GM12878 (cell line): Measurements from ENCODE around the gene ACSL3. TPM values are rescaled to one million over a fixed set of nuclear protein-coding genes. Genes with fewer than 3 reads are reported as not detected.

Source experiments
- ATAC-seq: fragments of 200-7000 bp; cut with Tn5 transposase; 3 replicates; pipeline ENCODE4 v1.9.1; 2020; ENCODE audit warnings: mild to moderate bottlenecking, moderate library complexity
- BruUV-seq: library from RNA; stranded (reverse); fragments of 400-500 nt; replicated peaks from 2 replicates; lab custom pipeline; 2021; lab: Mats Ljungman, UMichigan
- CTCF ChIA-PET: fragments of 300-600 bp; sonication (Branson Sonifier 250); formaldehyde crosslinking; extraction: SDS; loops from one replicate; lab custom pipeline; 2021; ENCODE audit warnings: inconsistent platforms; lab: Yijun Ruan, JAX
- POLR2A ChIA-PET: fragments of 350-600 bp; formaldehyde crosslinking; extraction: SDS; loops from one replicate; lab custom pipeline; 2021; ENCODE audit warnings: inconsistent platforms; lab: Charles Lee
- RAD21 ChIA-PET: fragments of 300-600 bp; sonication (Branson Sonifier 250); formaldehyde crosslinking; loops from one replicate; lab custom pipeline; 2023; ENCODE audit warnings: antibody characterized with exemption; ENCODE audit not compliant: unreplicated experiment; lab: Charles Lee
- SMC1A ChIA-PET: fragments of 300-600 bp; sonication (Branson Sonifier 250); formaldehyde crosslinking; loops from one replicate; lab custom pipeline; 2023; ENCODE audit not compliant: unreplicated experiment, uncharacterized antibody; lab: Charles Lee
- DNase-seq: peaks from one replicate; pipeline ENCODE4 v3.0.0-alpha.2; 2011; ENCODE audit warnings: low read depth, low spot score
- FAIRE-seq: peaks from 3 replicates; lab custom pipeline; 2011; peaks lifted over from hg19 to GRCh38; lab: Jason Lieb, UNC
- H2AFZ ChIP-seq: 2 replicates; pipeline ENCODE4 v1.6.0; 2011; ENCODE audit warnings: low read depth, low read length, control low read depth; ENCODE audit not compliant: control insufficient read depth
- H3K27ac ChIP-seq: 2 replicates; pipeline ENCODE4 v1.5.1; 2011; ENCODE audit warnings: control low read depth; ENCODE audit not compliant: control insufficient read depth, insufficient read depth
- H3K27me3 ChIP-seq, 2 experiments: replicated peaks in 1 of 2; 2 replicates each; pipeline versions ENCODE4 v1.6.0 to v1.6.1; 2011; ENCODE audit warnings: low read length in 1 of 2; ENCODE audit not compliant: control insufficient read depth in 2 of 2, insufficient read depth in 2 of 2
- H3K36me3 ChIP-seq, 2 experiments: 2 replicates each; pipeline ENCODE4 v1.5.1; 2011; ENCODE audit warnings: low read length in 1 of 2; ENCODE audit not compliant: control insufficient read depth in 2 of 2, insufficient read depth in 2 of 2
- H3K4me1 ChIP-seq: 2 replicates; pipeline ENCODE4 v1.6.1; 2011; ENCODE audit warnings: mild to moderate bottlenecking, low read length, moderate library complexity, mixed read lengths; ENCODE audit not compliant: control insufficient read depth, insufficient read depth
- H3K4me2 ChIP-seq: 2 replicates; pipeline ENCODE4 v1.6.0; 2011; ENCODE audit warnings: control low read depth; ENCODE audit not compliant: control insufficient read depth, insufficient read depth
- H3K4me3 ChIP-seq: fragments of 200-600 bp; sonication (generic); 2 replicates; pipeline ENCODE4 v1.5.1; 2016
- H3K79me2 ChIP-seq: 2 replicates; pipeline ENCODE4 v1.6.0; 2011; ENCODE audit warnings: low read length; ENCODE audit not compliant: control insufficient read depth, insufficient read depth
- H3K9ac ChIP-seq: 2 replicates; pipeline ENCODE4 v1.8.0; 2011; ENCODE audit warnings: low read length, control low read depth, mixed read lengths; ENCODE audit not compliant: control insufficient read depth, insufficient read depth
- H3K9me3 ChIP-seq: replicated peaks from 3 replicates; pipeline ENCODE4 v1.5.1; 2011; ENCODE audit warnings: mild to moderate bottlenecking, low read length; ENCODE audit not compliant: control insufficient read depth, insufficient read depth
- H4K20me1 ChIP-seq: 2 replicates; pipeline ENCODE4 v1.6.0; 2011; ENCODE audit not compliant: control insufficient read depth, insufficient read depth
- BACH1 ChIP-seq: fragments of 450-650 bp; IDR thresholded peaks from 2 replicates; pipeline ENCODE4 v1.6.1; 2017; ENCODE audit warnings: mild to moderate bottlenecking, borderline replicate concordance
- KDM1A ChIP-seq: fragments of 200-600 bp; sonication (generic); IDR thresholded peaks from 2 replicates; pipeline ENCODE4 v1.6.1; 2016; ENCODE audit warnings: borderline replicate concordance
- SREBF2 ChIP-seq: IDR thresholded peaks from 2 replicates; pipeline ENCODE4 v1.6.1; 2012; ENCODE audit warnings: mild to moderate bottlenecking, low read length
- TARDBP ChIP-seq: IDR thresholded peaks from 2 replicates; pipeline ENCODE4 v1.6.1; 2016; ENCODE audit warnings: borderline replicate concordance
- WGBS: methylation state at CpG from one replicate; pipeline ENCODE4 v1.1.6; 2016; ENCODE audit warnings: low lambda C conversion rate; ENCODE audit not compliant: insufficient replicate concordance, insufficient coverage; ENCODE audit errors: missing lambda C conversion rate; 5-methylcytosine and 5-hydroxymethylcytosine counted together
- in situ Hi-C: fragments of 300-500 bp; cut with MboI; formaldehyde crosslinking; loops from 9 replicates; pipeline ENCODE4 v1.14.3; 2018; ENCODE audit warnings: mixed read lengths
- intact Hi-C: fragments of 100-400 bp; cut with micrococcal nuclease; formaldehyde crosslinking; loops from one replicate; pipeline ENCODE4 v1.14.2; 2022; ENCODE audit not compliant: unreplicated experiment
- polyA plus RNA-seq, 11 experiments: library from polyadenylated mRNA; depleted of rRNA in 4 of 11; unstranded in 6 of 11; stranded (reverse) in 5 of 11; fragments of >200 nt; fragmentation: Nextera tagmentation in 4 of 11; fragmentation: Illumina TruSeq in 1 of 11; extraction: Ambion mirVana in 4 of 11; extraction: Trizol in 1 of 11; gene quantifications; 1 replicate in 1 of 11; 2 replicates in 10 of 11; pipeline versions ENCODE4 v1.2.1 to v1.2.3, GENCODE V29; 2011 to 2016; ENCODE audit warnings: inconsistent platforms in 2 of 11, missing spikeins in 2 of 11, low read depth in 1 of 11
- total RNA-seq, 4 experiments: library from RNA; depleted of rRNA in 3 of 4; stranded (reverse); fragments of >200 nt in 3 of 4; fragmentation: Illumina TruSeq in 1 of 4; extraction: Trizol in 1 of 4; gene quantifications; 2 replicates each; pipeline versions ENCODE4 v1.2.1 to v1.2.3, GENCODE V29; 2013 to 2021
- TF ChIP-seq, protein P1 (sequence below): fragments of 150-350 bp; IDR thresholded peaks from 2 replicates; pipeline ENCODE4 v1.6.1; 2014; ENCODE audit warnings: mild to moderate bottlenecking, low read depth, low read length
- TF ChIP-seq, protein P2 (sequence below): fragments of 450-650 bp; conservative IDR thresholded peaks from 2 replicates; pipeline ENCODE4 v1.6.1; 2017; ENCODE audit warnings: mild to moderate bottlenecking, moderate library complexity

Gene ACSL3
- total and polyA plus RNA-seq, 10 of the 15 experiments (the other 5 are each of a cell fraction or from before 2014, with no cell fraction given), result 15.6 to 83.9 (median 56.7) TPM

GRCh38 chr2:222854773-222855700 lies 5.8 kb upstream of the ACSL3 start:
- Histone ChIP-seq H3K9ac (no peak overlapping the region), H3K27ac (no peak overlapping the region), H3K4me1 (peaks cover 2% of the 10 kb centered on the region; the same call in 1 of the 2 replicates), H3K9me3 (no peaks in the 10 kb centered on the region), H4K20me1 (no peaks in the 10 kb centered on the region), H3K4me3 (no peak overlapping the region), H3K79me2 (no peaks in the 10 kb centered on the region), H2AFZ (no peak overlapping the region), H3K4me2 (no peak overlapping the region), H3K36me3 (no peaks in the 10 kb centered on the region), H3K27me3 (no peaks in the 10 kb centered on the region)
- DNase-seq (no peak), FAIRE-seq (no peak), ATAC-seq (no peak)
- TF ChIP-seq SREBF2, result no peak
- no peak for TF ChIP-seq TARDBP
- TF ChIP-seq, protein P1, sequence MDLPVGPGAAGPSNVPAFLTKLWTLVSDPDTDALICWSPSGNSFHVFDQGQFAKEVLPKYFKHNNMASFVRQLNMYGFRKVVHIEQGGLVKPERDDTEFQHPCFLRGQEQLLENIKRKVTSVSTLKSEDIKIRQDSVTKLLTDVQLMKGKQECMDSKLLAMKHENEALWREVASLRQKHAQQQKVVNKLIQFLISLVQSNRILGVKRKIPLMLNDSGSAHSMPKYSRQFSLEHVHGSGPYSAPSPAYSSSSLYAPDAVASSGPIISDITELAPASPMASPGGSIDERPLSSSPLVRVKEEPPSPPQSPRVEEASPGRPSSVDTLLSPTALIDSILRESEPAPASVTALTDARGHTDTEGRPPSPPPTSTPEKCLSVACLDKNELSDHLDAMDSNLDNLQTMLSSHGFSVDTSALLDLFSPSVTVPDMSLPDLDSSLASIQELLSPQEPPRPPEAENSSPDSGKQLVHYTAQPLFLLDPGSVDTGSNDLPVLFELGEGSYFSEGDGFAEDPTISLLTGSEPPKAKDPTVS, result no peak
- no peak for TF ChIP-seq KDM1A
- TF ChIP-seq, protein P2, sequence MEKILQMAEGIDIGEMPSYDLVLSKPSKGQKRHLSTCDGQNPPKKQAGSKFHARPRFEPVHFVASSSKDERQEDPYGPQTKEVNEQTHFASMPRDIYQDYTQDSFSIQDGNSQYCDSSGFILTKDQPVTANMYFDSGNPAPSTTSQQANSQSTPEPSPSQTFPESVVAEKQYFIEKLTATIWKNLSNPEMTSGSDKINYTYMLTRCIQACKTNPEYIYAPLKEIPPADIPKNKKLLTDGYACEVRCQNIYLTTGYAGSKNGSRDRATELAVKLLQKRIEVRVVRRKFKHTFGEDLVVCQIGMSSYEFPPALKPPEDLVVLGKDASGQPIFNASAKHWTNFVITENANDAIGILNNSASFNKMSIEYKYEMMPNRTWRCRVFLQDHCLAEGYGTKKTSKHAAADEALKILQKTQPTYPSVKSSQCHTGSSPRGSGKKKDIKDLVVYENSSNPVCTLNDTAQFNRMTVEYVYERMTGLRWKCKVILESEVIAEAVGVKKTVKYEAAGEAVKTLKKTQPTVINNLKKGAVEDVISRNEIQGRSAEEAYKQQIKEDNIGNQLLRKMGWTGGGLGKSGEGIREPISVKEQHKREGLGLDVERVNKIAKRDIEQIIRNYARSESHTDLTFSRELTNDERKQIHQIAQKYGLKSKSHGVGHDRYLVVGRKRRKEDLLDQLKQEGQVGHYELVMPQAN, result no peak
- TF ChIP-seq BACH1, result no peak
- POLR2A ChIA-PET, result no interaction called here
- WGBS, result 87% methylated on average over 11 of the region's 11 CpGs
- BruUV-seq, result no TSS peak
- RAD21 ChIA-PET, result no interaction called here
- SMC1A ChIA-PET, result no interaction called here
- CTCF ChIA-PET, result interaction anchor here (0.8 to 1.2 kb wide), 2 partner anchors 84 to 148 kb away, joined by 3 read pairs; no protein-coding TSS in a partner anchor
- intact Hi-C loops (no loop called here), in situ Hi-C loops (no loop called here)
